Uterus (tissue), 4 donors: ENCODE data around the gene EPS15. TPM values are rescaled to one million over a fixed set of nuclear protein-coding genes. Genes with fewer than 3 reads are reported as not detected.
"Not testable (repeated sequence)": the region's sequence is repeated elsewhere in the genome, so short reads cannot be mapped to it uniquely, and the experiment has no call there.

ENCODE experiments used
- DNase-seq, 2 donors: peaks; one replicate each; pipeline ENCODE4 v3.0.0-alpha.2; 2019 to 2020
- H3K27ac ChIP-seq, 2 donors: fragments of 200-600 bp; sonication (generic); 1 replicate in 1 of 2; 2 replicates in 1 of 2; pipeline ENCODE4 v1.5.1; 2016 to 2018
- H3K27me3 ChIP-seq, 2 donors: fragments of 200-600 bp; sonication (generic); one replicate each; pipeline ENCODE4 v1.5.1; 2018 to 2019; ENCODE audit warnings: control low read depth in 1 of 2
- H3K36me3 ChIP-seq, 2 donors: fragments of 200-600 bp; sonication (generic); one replicate each; pipeline ENCODE4 v1.5.1; 2019; ENCODE audit warnings: control low read depth in 1 of 2
- H3K4me1 ChIP-seq, 2 donors: fragments of 200-600 bp; sonication (generic); one replicate each; pipeline ENCODE4 v1.5.1; 2018 to 2019; ENCODE audit warnings: control low read depth in 1 of 2
- H3K4me3 ChIP-seq, 2 donors: fragments of 200-600 bp; sonication (generic); 1 replicate in 1 of 2; 2 replicates in 1 of 2; pipeline ENCODE4 v1.5.1; 2018 to 2019; ENCODE audit warnings: mild to moderate bottlenecking in 1 of 2
- H3K9me3 ChIP-seq, 2 donors: fragments of 200-600 bp; sonication (generic); one replicate each; pipeline ENCODE4 v1.5.1; 2019; ENCODE audit warnings: control low read depth in 1 of 2
- CTCF ChIP-seq, 4 experiments: fragments of 200-600 bp in 2 of 4; fragments of 450-650 bp in 2 of 4; sonication (generic) in 2 of 4; IDR thresholded peaks; one replicate each; pipeline ENCODE4 v1.5.1; 2016 to 2019; ENCODE audit warnings: antibody characterized with exemption in 4 of 4, mild to moderate bottlenecking in 2 of 4, moderate library complexity in 1 of 4
- POLR2A ChIP-seq, 2 donors: fragments of 450-650 bp; IDR thresholded peaks; one replicate each; pipeline ENCODE4 v1.6.1; 2016; ENCODE audit warnings: antibody characterized with exemption in 2 of 2, mild to moderate bottlenecking in 1 of 2, moderate library complexity in 1 of 2
- intact Hi-C: fragments of 100-400 bp; cut with DNase I; formaldehyde crosslinking; loops from one replicate; pipeline ENCODE4 v1.15.1; 2023; ENCODE audit warnings: low total_unique reads
- total RNA-seq, 4 donors: library from RNA; depleted of rRNA in 3 of 4; stranded (reverse); fragments of >200 nt in 3 of 4; gene quantifications; one replicate each; pipeline versions ENCODE4 v1.1.0 to v1.2.4, GENCODE V29; 2014 to 2023
- donor health status: DM: yes; HTN: yes; CAD: no.

EPS15 gene
- total RNA-seq, 4 donors from 2014 or later = 30.7 to 133 (median 81.1) TPM

GRCh38 chr1:51487628-51488027, 31.4 kb downstream of the EPS15 start:
- TF ChIP-seq POLR2A (IDR thresholded peaks at IDR 0.05) (no peak), CTCF (IDR thresholded peaks at IDR 0.05) (no peak)
- Histone ChIP-seq H3K36me3 (no peaks in the 10 kb centered on the region), H3K4me1 (peaks cover 0 to 3% of the 10 kb centered on the region in 2 donors), H3K27ac (no peak overlapping the region), H3K4me3 (no peak overlapping the region), H3K9me3 (no peaks in the 10 kb centered on the region), H3K27me3 (no peaks in the 10 kb centered on the region)
- intact Hi-C loops = no loop called here
- DNase-seq = no peak

- Histone ChIP-seq H3K4me1 (no peaks in the 10 kb centered on the region), H3K27me3 (no peaks in the 10 kb centered on the region), H3K4me3 (no peak overlapping the region), H3K36me3 (no peaks in the 10 kb centered on the region), H3K27ac (no peak overlapping the region), H3K9me3 (no peaks in the 10 kb centered on the region)
- no peak for DNase-seq
- intact Hi-C loops = no loop called here
- TF ChIP-seq CTCF (IDR thresholded peaks at IDR 0.05) (no peak), POLR2A (IDR thresholded peaks at IDR 0.05) (no peak)
These were observed 34.5 kb downstream of the EPS15 start for GRCh38 chr1:51484591-51484990.

GRCh38 chr1:51482881-51483280, 36.2 kb downstream of the EPS15 start:
- Histone ChIP-seq H3K27me3 (no peaks in the 10 kb centered on the region), H3K4me3 (no peak overlapping the region), H3K9me3 (no peaks in the 10 kb centered on the region), H3K27ac (no peak overlapping the region), H3K4me1 (no peaks in the 10 kb centered on the region), H3K36me3 (no peaks in the 10 kb centered on the region)
- intact Hi-C loops = no loop called here
- no peak for TF ChIP-seq POLR2A (IDR thresholded peaks at IDR 0.05)
- TF ChIP-seq CTCF (IDR thresholded peaks at IDR 0.05) = no peak
- no peak for DNase-seq

GRCh38 chr1:51474832-51475620, 44.0 kb downstream of the EPS15 start:
- DNase-seq, H3K4me3 ChIP-seq, H3K9me3 ChIP-seq, H3K36me3 ChIP-seq, H3K27ac ChIP-seq, H3K27me3 ChIP-seq, H3K4me1 ChIP-seq, intact Hi-C loops: not testable (repeated sequence)

- no peaks in the 10 kb centered on the region for H3K9me3 ChIP-seq
- intact Hi-C loops = no loop called here
These were observed 45.5 kb downstream of the EPS15 start for GRCh38 chr1:51473331-51474115.

More at GRCh38 chr1:51473331-51474115, 45.5 kb downstream of the EPS15 start:
- DNase-seq = no peak
- Histone ChIP-seq H3K36me3 (no peaks in the 10 kb centered on the region), H3K27me3 (no peaks in the 10 kb centered on the region), H3K4me1 (peaks cover 0 to 6% of the 10 kb centered on the region in 2 donors), H3K4me3 (no peak overlapping the region), H3K27ac (peak overlapping the region in 1 of 2 donors; percentile 53)
- TF ChIP-seq CTCF (IDR thresholded peaks at IDR 0.05) (no peak), POLR2A (IDR thresholded peaks at IDR 0.05) (no peak)
